Measurements from ENCODE around the gene EDEM3.
"Not testable (repeated sequence)": the region's sequence is repeated elsewhere in the genome, so short reads cannot be mapped to it uniquely, and the experiment has no call there.

The EDEM3 gene

GRCh38 chr1:184770181-184770979, 15.7 kb upstream of the EDEM3 start:
- DNase-seq (ENCODE audit: low read depth): no peak

- no peak for DNase-seq (ENCODE audit: low read depth)
These were observed 14.6 kb upstream of the EDEM3 start for GRCh38 chr1:184769241-184769640.

GRCh38 chr1:184768467-184768866, 13.8 kb upstream of the EDEM3 start:
- DNase-seq (ENCODE audit: low read depth): no peak

GRCh38 chr1:184767591-184767990, 12.9 kb upstream of the EDEM3 start:
- no peak for DNase-seq (ENCODE audit: low read depth)

GRCh38 chr1:184764483-184764882, 9.8 kb upstream of the EDEM3 start:
- DNase-seq (ENCODE audit: low read depth): no peak

GRCh38 chr1:184763520-184763919, 8.9 kb upstream of the EDEM3 start:
- not testable (repeated sequence) for DNase-seq (ENCODE audit: low read depth)

- DNase-seq (ENCODE audit: low read depth): no peak
These were observed 7.4 kb upstream of the EDEM3 start for GRCh38 chr1:184761969-184762485.

- DNase-seq (ENCODE audit: low read depth): no peak
These were observed 5.0 kb upstream of the EDEM3 start for GRCh38 chr1:184759651-184760050.

GRCh38 chr1:184759112-184759511, 4.5 kb upstream of the EDEM3 start:
- no peak for DNase-seq (ENCODE audit: low read depth)

- DNase-seq (ENCODE audit: low read depth): no peak
These were observed 3.2 kb upstream of the EDEM3 start for GRCh38 chr1:184757891-184758290.

GRCh38 chr1:184757406-184757805, 2.7 kb upstream of the EDEM3 start:
- DNase-seq (ENCODE audit: low read depth): no peak

GRCh38 chr1:184755226-184756065, 788 bp upstream of the EDEM3 start:
- DNase-seq (ENCODE audit: low read depth): no peak

GRCh38 chr1:184753608-184754475, 816 bp downstream of the EDEM3 start:
- peak; percentile 19 for DNase-seq (ENCODE audit: low read depth)

- DNase-seq (ENCODE audit: low read depth): no peak
These were observed 1.5 kb downstream of the EDEM3 start for GRCh38 chr1:184753117-184753516.

- no peak for DNase-seq (ENCODE audit: low read depth)
These were observed 2.0 kb downstream of the EDEM3 start for GRCh38 chr1:184752656-184753055.

- no peak for DNase-seq (ENCODE audit: low read depth)
These were observed 5.9 kb downstream of the EDEM3 start for GRCh38 chr1:184748740-184749139.

GRCh38 chr1:184747089-184747955, 7.3 kb downstream of the EDEM3 start:
- DNase-seq (ENCODE audit: low read depth): no peak

GRCh38 chr1:184745929-184746638, 8.6 kb downstream of the EDEM3 start:
- DNase-seq (ENCODE audit: low read depth): no peak

GRCh38 chr1:184745110-184745509, 9.5 kb downstream of the EDEM3 start:
- DNase-seq (ENCODE audit: low read depth): no peak

GRCh38 chr1:184743062-184743756, 11.4 kb downstream of the EDEM3 start:
- no peak for DNase-seq (ENCODE audit: low read depth)
